Peyer's patch (tissue), 4 donors: Measurements from ENCODE around the gene MRPL50.

ENCODE experiments used
- POLR2A ChIP-seq, 2 donors: fragments of 450-650 bp; IDR thresholded peaks; one replicate each; pipeline ENCODE4 v1.5.1; 2017; ENCODE audit warnings: antibody characterized with exemption in 2 of 2, mild to moderate bottlenecking in 2 of 2, moderate library complexity in 2 of 2
- TF ChIP-seq, protein P1 (sequence below), 6 experiments: fragments of 450-650 bp in 4 of 6; fragments of 200-600 bp in 2 of 6; sonication (generic) in 1 of 6; IDR thresholded peaks; one replicate each; pipeline ENCODE4 v1.5.1; 2017 to 2019; ENCODE audit warnings: antibody characterized with exemption in 6 of 6, mild to moderate bottlenecking in 3 of 6, moderate library complexity in 1 of 6

DNA sequence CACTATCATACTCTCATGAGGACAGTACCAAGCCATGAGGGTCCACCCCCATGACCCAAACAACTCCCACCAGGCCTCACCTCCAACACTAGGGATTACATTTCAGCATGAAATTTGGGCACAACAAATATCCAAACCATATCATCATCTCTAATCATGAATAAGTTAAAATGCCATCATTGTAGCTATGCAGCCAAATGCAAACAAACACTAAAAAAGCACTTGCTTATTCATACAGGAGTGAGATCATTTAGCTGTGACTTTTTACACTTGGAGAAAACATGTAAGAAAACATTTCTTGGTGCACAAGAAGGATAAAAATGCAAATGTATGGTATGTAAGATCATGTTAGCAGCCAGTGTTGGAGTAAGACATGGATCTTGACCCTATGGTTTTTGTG lies 37.8 kb downstream of the MRPL50 start:
- TF ChIP-seq, protein P1, sequence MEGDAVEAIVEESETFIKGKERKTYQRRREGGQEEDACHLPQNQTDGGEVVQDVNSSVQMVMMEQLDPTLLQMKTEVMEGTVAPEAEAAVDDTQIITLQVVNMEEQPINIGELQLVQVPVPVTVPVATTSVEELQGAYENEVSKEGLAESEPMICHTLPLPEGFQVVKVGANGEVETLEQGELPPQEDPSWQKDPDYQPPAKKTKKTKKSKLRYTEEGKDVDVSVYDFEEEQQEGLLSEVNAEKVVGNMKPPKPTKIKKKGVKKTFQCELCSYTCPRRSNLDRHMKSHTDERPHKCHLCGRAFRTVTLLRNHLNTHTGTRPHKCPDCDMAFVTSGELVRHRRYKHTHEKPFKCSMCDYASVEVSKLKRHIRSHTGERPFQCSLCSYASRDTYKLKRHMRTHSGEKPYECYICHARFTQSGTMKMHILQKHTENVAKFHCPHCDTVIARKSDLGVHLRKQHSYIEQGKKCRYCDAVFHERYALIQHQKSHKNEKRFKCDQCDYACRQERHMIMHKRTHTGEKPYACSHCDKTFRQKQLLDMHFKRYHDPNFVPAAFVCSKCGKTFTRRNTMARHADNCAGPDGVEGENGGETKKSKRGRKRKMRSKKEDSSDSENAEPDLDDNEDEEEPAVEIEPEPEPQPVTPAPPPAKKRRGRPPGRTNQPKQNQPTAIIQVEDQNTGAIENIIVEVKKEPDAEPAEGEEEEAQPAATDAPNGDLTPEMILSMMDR (IDR thresholded peaks at IDR 0.05), result no peak
- no peak for TF ChIP-seq POLR2A (IDR thresholded peaks at IDR 0.05)
